Caco-2 (cell line): ENCODE data around the gene WDR82. TPM values are rescaled to one million over a fixed set of nuclear protein-coding genes. Genes with fewer than 3 reads are reported as not detected.
A peak's percentile ranks its signal among the peaks of the same experiment; 100 is the strongest.

ENCODE experiments used
- BruUV-seq: library from RNA; stranded (reverse); fragments of 400-500 nt; replicated peaks from 2 replicates; lab custom pipeline; 2021; lab: Mats Ljungman, UMichigan
- CTCF ChIA-PET: fragments of 300-600 bp; sonication (Branson Sonifier 250); formaldehyde crosslinking; loops from one replicate; lab custom pipeline; 2022; ENCODE audit warnings: antibody characterized with exemption; lab: Charles Lee
- POLR2A ChIA-PET: fragments of 300-600 bp; sonication (Branson Sonifier 250); formaldehyde crosslinking; loops from one replicate; lab custom pipeline; 2022; ENCODE audit warnings: antibody characterized with exemption; lab: Charles Lee
- DNase-seq, 2 experiments: peaks; one replicate each; pipeline versions ENCODE4 v3.0.0 to v3.0.0-alpha.2; 2020 to 2022
- H3K27me3 ChIP-seq: replicated peaks from 2 replicates; pipeline ENCODE4 v1.6.0; 2011; ENCODE audit warnings: low read length; ENCODE audit not compliant: control insufficient read depth, insufficient read depth
- H3K36me3 ChIP-seq: 2 replicates; pipeline ENCODE4 v1.5.1; 2011; ENCODE audit warnings: low read length; ENCODE audit not compliant: control insufficient read depth, insufficient read depth
- H3K4me1 ChIP-seq: fragments of 250-450 bp; sonication (Bioruptor Pico); 2 replicates; pipeline ENCODE4 v1.5.1; 2020; ENCODE audit warnings: mild to moderate bottlenecking
- H3K4me3 ChIP-seq: 2 replicates; pipeline ENCODE4 v1.5.1; 2011; ENCODE audit warnings: low read depth, mild to moderate bottlenecking, control low read depth, low read length
- H3K9me3 ChIP-seq: fragments of 250-450 bp; sonication (Bioruptor Pico); 2 replicates; pipeline ENCODE4 v1.5.1; 2020; ENCODE audit warnings: mild to moderate bottlenecking, moderate library complexity
- H3K27ac Mint-ChIP-seq: one replicate; pipeline ENCODE4 v1.8.0; 2022; ENCODE audit warnings: mixed read lengths; ENCODE audit not compliant: unreplicated experiment
- H3K27me3 Mint-ChIP-seq: one replicate; pipeline ENCODE4 v1.8.0; 2022; ENCODE audit warnings: mixed read lengths; ENCODE audit not compliant: insufficient read depth, unreplicated experiment
- H3K36me3 Mint-ChIP-seq: one replicate; pipeline ENCODE4 v1.8.0; 2022; ENCODE audit warnings: mild to moderate bottlenecking, mixed read lengths; ENCODE audit not compliant: insufficient read depth, unreplicated experiment
- H3K4me1 Mint-ChIP-seq: one replicate; pipeline ENCODE4 v1.8.0; 2022; ENCODE audit warnings: low read depth, mixed read lengths; ENCODE audit not compliant: unreplicated experiment
- H3K4me3 Mint-ChIP-seq: one replicate; pipeline ENCODE4 v1.8.0; 2022; ENCODE audit warnings: mild to moderate bottlenecking, moderate library complexity, mixed read lengths; ENCODE audit not compliant: unreplicated experiment
- H3K9me3 Mint-ChIP-seq: one replicate; pipeline ENCODE4 v1.8.0; 2022; ENCODE audit warnings: mixed read lengths; ENCODE audit not compliant: unreplicated experiment
- CTCF ChIP-seq, 2 experiments: fragments of 200-600 bp in 1 of 2; IDR thresholded peaks; 1 replicate in 1 of 2; 2 replicates in 1 of 2; pipeline versions ENCODE4 v1.5.1 to v1.8.0; 2011 to 2022; ENCODE audit warnings: antibody characterized with exemption in 1 of 2, control low read depth in 1 of 2, inconsistent platforms in 1 of 2, low read depth in 1 of 2, low read length in 1 of 2, mild to moderate bottlenecking in 1 of 2, moderate library complexity in 1 of 2; ENCODE audit not compliant: insufficient read depth in 1 of 2, severe bottlenecking in 1 of 2, unreplicated experiment in 1 of 2
- intact Hi-C: fragments of 100-400 bp; cut with micrococcal nuclease; formaldehyde crosslinking; loops from one replicate; pipeline ENCODE4 v1.10.0; 2022; ENCODE audit not compliant: unreplicated experiment
- total RNA-seq: library from RNA; stranded (reverse); gene quantifications from 2 replicates; pipeline ENCODE4 v1.2.3, GENCODE V29; 2022

WDR82 gene
- total RNA-seq, 1 experiment from 2014 or later: 67.1 TPM

GRCh38 chr3:52319921-52320595, 41.6 kb upstream of the WDR82 start:
- ChIA-PET POLR2A (no interaction called here), CTCF (no interaction called here)
- Mint-ChIP-seq H3K4me3 (no peak overlapping the region), H3K36me3 (no peaks in the 10 kb centered on the region), H3K27ac (no peak overlapping the region), H3K4me1 (peaks cover 7% of the 10 kb centered on the region), H3K27me3 (no peaks in the 10 kb centered on the region), H3K9me3 (no peaks in the 10 kb centered on the region)
- DNase-seq: no peak
- BruUV-seq: no TSS peak
- intact Hi-C loops: no loop called here
- Histone ChIP-seq H3K4me3 (no peak overlapping the region), H3K4me1 (peaks cover 26% of the 10 kb centered on the region), H3K9me3 (no peaks in the 10 kb centered on the region), H3K27me3 (no peaks in the 10 kb centered on the region), H3K36me3 (no peaks in the 10 kb centered on the region)
- no peak for TF ChIP-seq CTCF (IDR thresholded peaks at IDR 0.05; ENCODE audit: insufficient read depth in 1 of 2, low read depth in 1 of 2, low read length in 1 of 2, severe bottlenecking in 1 of 2, unreplicated experiment in 1 of 2)

GRCh38 chr3:52318186-52318816, 39.9 kb upstream of the WDR82 start:
- intact Hi-C loops: no loop called here
- CTCF ChIA-PET: no interaction called here
- TF ChIP-seq CTCF (IDR thresholded peaks at IDR 0.05; ENCODE audit: insufficient read depth in 1 of 2, low read depth in 1 of 2, low read length in 1 of 2, severe bottlenecking in 1 of 2, unreplicated experiment in 1 of 2): no peak
- BruUV-seq: no TSS peak
- peaks cover 7% of the 10 kb centered on the region for H3K4me1 Mint-ChIP-seq
- H3K4me3 Mint-ChIP-seq: no peak overlapping the region
- Histone ChIP-seq H3K4me1 (peaks cover 20% of the 10 kb centered on the region), H3K9me3 (no peaks in the 10 kb centered on the region), H3K36me3 (no peaks in the 10 kb centered on the region), H3K27me3 (no peaks in the 10 kb centered on the region), H3K4me3 (no peak overlapping the region)
- no peaks in the 10 kb centered on the region for H3K9me3 Mint-ChIP-seq
- no peaks in the 10 kb centered on the region for H3K36me3 Mint-ChIP-seq
- peak; percentile 60 to 63 for DNase-seq
- no peak overlapping the region for H3K27ac Mint-ChIP-seq
- POLR2A ChIA-PET: no interaction called here
- no peaks in the 10 kb centered on the region for H3K27me3 Mint-ChIP-seq

- H3K9me3 Mint-ChIP-seq: no peaks in the 10 kb centered on the region
- no peaks in the 10 kb centered on the region for H3K9me3 ChIP-seq
- H3K4me3 ChIP-seq: no peak overlapping the region
- no peak for DNase-seq
- ChIA-PET POLR2A (no interaction called here), CTCF (no interaction called here)
- no peaks in the 10 kb centered on the region for H3K27me3 ChIP-seq
- H3K4me3 Mint-ChIP-seq: no peak overlapping the region
- H3K4me1 ChIP-seq: peaks cover 20% of the 10 kb centered on the region
- no peaks in the 10 kb centered on the region for H3K36me3 Mint-ChIP-seq
- no peaks in the 10 kb centered on the region for H3K27me3 Mint-ChIP-seq
- intact Hi-C loops: no loop called here
- no peaks in the 10 kb centered on the region for H3K36me3 ChIP-seq
- peaks cover 7% of the 10 kb centered on the region for H3K4me1 Mint-ChIP-seq
- no TSS peak for BruUV-seq
- no peak for TF ChIP-seq CTCF (IDR thresholded peaks at IDR 0.05; ENCODE audit: insufficient read depth in 1 of 2, low read depth in 1 of 2, low read length in 1 of 2, severe bottlenecking in 1 of 2, unreplicated experiment in 1 of 2)
- no peak overlapping the region for H3K27ac Mint-ChIP-seq
Observed at GRCh38 chr3:52317208-52318000, 39.0 kb upstream of the WDR82 start.
